IMR-90 (cell line): ENCODE measurements around the gene PPM1H. TPM values are rescaled to one million over a fixed set of nuclear protein-coding genes. Genes with fewer than 3 reads are reported as not detected.

ENCODE experiments used
- ATAC-seq: fragments of 200-7000 bp; cut with Tn5 transposase; 2 replicates; pipeline ENCODE4 v1.9.1; 2020; ENCODE audit warnings: low read depth, mild to moderate bottlenecking, moderate library complexity
- BruUV-seq: library from RNA; stranded (reverse); fragments of 400-500 nt; replicated peaks from 2 replicates; lab custom pipeline; 2021; lab: Mats Ljungman, UMichigan
- CTCF ChIA-PET: fragments of 300-600 bp; formaldehyde crosslinking; extraction: SDS; loops from one replicate; lab custom pipeline; 2021; ENCODE audit warnings: antibody characterized with exemption; lab: Yijun Ruan, JAX
- POLR2A ChIA-PET: fragments of 300-600 bp; sonication (Branson Sonifier 250); formaldehyde crosslinking; loops from one replicate; lab custom pipeline; 2022; ENCODE audit warnings: antibody characterized with exemption; ENCODE audit not compliant: unreplicated experiment; lab: Charles Lee
- DNase-seq: peaks from one replicate; pipeline ENCODE4 v3.0.0; 2013
- H2AFZ ChIP-seq: replicated peaks from 2 replicates; pipeline ENCODE3; 2013; ENCODE audit warnings: low read length, mild to moderate bottlenecking; ENCODE audit not compliant: poor library complexity
- H2AK5ac ChIP-seq: 2 replicates; pipeline ENCODE4 v1.6.1; 2013; ENCODE audit warnings: low read depth, low read length, inconsistent platforms
- H2AK9ac ChIP-seq: replicated peaks from 2 replicates; pipeline ENCODE3; 2013; ENCODE audit warnings: mild to moderate bottlenecking, low read depth, low read length, moderate library complexity; ENCODE audit not compliant: poor library complexity
- H2BK120ac ChIP-seq: 2 replicates; pipeline ENCODE4 v1.6.1; 2013; ENCODE audit warnings: low read depth, low read length, inconsistent platforms
- H2BK15ac ChIP-seq: 3 replicates; pipeline ENCODE4 v1.6.1; 2013; ENCODE audit warnings: low read depth, low read length, inconsistent platforms
- H2BK20ac ChIP-seq: 2 replicates; pipeline ENCODE4 v1.6.1; 2013; ENCODE audit warnings: low read depth, mild to moderate bottlenecking, inconsistent platforms, low read length, moderate library complexity
- H2BK5ac ChIP-seq: 2 replicates; pipeline ENCODE4 v1.6.1; 2013; ENCODE audit warnings: mild to moderate bottlenecking, low read depth, low read length, inconsistent platforms; ENCODE audit not compliant: poor library complexity, severe bottlenecking
- H3K14ac ChIP-seq: replicated peaks from 2 replicates; pipeline ENCODE4 v1.6.1; 2013; ENCODE audit warnings: low read depth, low read length, inconsistent platforms
- H3K18ac ChIP-seq: 2 replicates; pipeline ENCODE4 v1.6.1; 2013; ENCODE audit warnings: low read depth, low read length, control low read depth
- H3K23ac ChIP-seq: 2 replicates; pipeline ENCODE4 v1.6.1; 2013; ENCODE audit warnings: low read depth, low read length, inconsistent platforms
- H3K27ac ChIP-seq: 2 replicates; pipeline ENCODE4 v1.5.1; 2013; ENCODE audit warnings: mild to moderate bottlenecking, control low read depth, low read length; ENCODE audit not compliant: insufficient read depth
- H3K27me3 ChIP-seq: 2 replicates; pipeline ENCODE4 v1.6.1; 2013; ENCODE audit warnings: low read length; ENCODE audit not compliant: control insufficient read depth, insufficient read depth
- H3K36me3 ChIP-seq: 2 replicates; pipeline ENCODE4 v1.6.1; 2013; ENCODE audit warnings: low read length, mixed read lengths; ENCODE audit not compliant: control insufficient read depth, insufficient read depth
- H3K4ac ChIP-seq: 2 replicates; pipeline ENCODE4 v1.6.1; 2013; ENCODE audit warnings: low read depth, low read length, inconsistent platforms
- H3K4me1 ChIP-seq: 2 replicates; pipeline ENCODE4 v1.6.1; 2013; ENCODE audit warnings: low read length, mixed read lengths; ENCODE audit not compliant: control insufficient read depth, insufficient read depth
- H3K4me2 ChIP-seq: 2 replicates; pipeline ENCODE4 v1.6.1; 2013; ENCODE audit warnings: low read depth, mild to moderate bottlenecking, control low read depth, low read length, moderate library complexity
- H3K4me3 ChIP-seq: 2 replicates; pipeline ENCODE4 v1.5.1; 2013; ENCODE audit warnings: low read depth, mild to moderate bottlenecking, control low read depth, low read length, moderate library complexity; ENCODE audit not compliant: insufficient read depth
- H3K56ac ChIP-seq: 2 replicates; pipeline ENCODE4 v1.6.1; 2013; ENCODE audit warnings: low read length, inconsistent platforms; ENCODE audit not compliant: insufficient read depth; ENCODE audit errors: extremely low read depth
- H3K79me1 ChIP-seq, 2 experiments: 2 replicates each; pipeline ENCODE4 v1.6.1; 2013; ENCODE audit warnings: low read length in 2 of 2, inconsistent platforms in 1 of 2, low read depth in 1 of 2
- H3K9ac ChIP-seq: 2 replicates; pipeline ENCODE4 v1.6.1; 2013; ENCODE audit warnings: low read depth, low read length, control low read depth
- H3K9me1 ChIP-seq: 2 replicates; pipeline ENCODE4 v1.6.1; 2013; ENCODE audit warnings: low read length, inconsistent platforms; ENCODE audit not compliant: insufficient read depth
- H3K9me3 ChIP-seq: 2 replicates; pipeline ENCODE4 v1.6.1; 2013; ENCODE audit warnings: low read length; ENCODE audit not compliant: control insufficient read depth, insufficient read depth
- H4K20me1 ChIP-seq: 2 replicates; pipeline ENCODE4 v1.6.1; 2013; ENCODE audit warnings: low read length, inconsistent platforms; ENCODE audit not compliant: insufficient read depth
- H4K5ac ChIP-seq: 2 replicates; pipeline ENCODE4 v1.6.1; 2013; ENCODE audit warnings: mild to moderate bottlenecking, low read depth, low read length, control low read depth
- H4K8ac ChIP-seq, 2 experiments: 2 replicates each; pipeline ENCODE4 v1.6.1; 2013; ENCODE audit warnings: low read depth in 2 of 2, low read length in 2 of 2, control low read depth in 1 of 2, inconsistent platforms in 1 of 2
- H4K91ac ChIP-seq: 2 replicates; pipeline ENCODE4 v1.6.1; 2013; ENCODE audit warnings: low read depth, low read length, inconsistent platforms; ENCODE audit not compliant: insufficient read depth
- BHLHE40 ChIP-seq: fragments of 150-350 bp; IDR thresholded peaks from 2 replicates; pipeline ENCODE4 v1.6.1; 2016; ENCODE audit warnings: mild to moderate bottlenecking, low read depth, low read length
- MXI1 ChIP-seq: IDR thresholded peaks from 2 replicates; pipeline ENCODE4 v1.6.1; 2012; ENCODE audit warnings: low read depth, mild to moderate bottlenecking, low read length, moderate library complexity, borderline replicate concordance
- WGBS, 2 experiments: methylation state at CpG; one replicate each; pipeline versions ENCODE4 v1.1.5 to v1.1.7; 2013; ENCODE audit warnings: missing lambda C conversion rate in 2 of 2; ENCODE audit not compliant: insufficient read length in 1 of 2; ENCODE audit errors: extremely low coverage in 2 of 2; 5-methylcytosine and 5-hydroxymethylcytosine counted together
- dilution Hi-C: fragments of 300-500 bp; cut with HindIII; formaldehyde crosslinking; loops from one replicate; pipeline ENCODE4 v1.14.3; 2018; ENCODE audit warnings: low sequenced_read_pairs; ENCODE audit not compliant: unreplicated experiment
- in situ Hi-C: fragments of 300-500 bp; cut with MboI; formaldehyde crosslinking; loops from 3 replicates; pipeline ENCODE4 v1.14.3; 2019; ENCODE audit warnings: low sequenced_read_pairs, inconsistent platforms, mixed read lengths
- intact Hi-C: fragments of 100-400 bp; cut with micrococcal nuclease; formaldehyde crosslinking; loops from 2 replicates; pipeline ENCODE4 v1.10.0; 2022
- polyA plus RNA-seq, 3 experiments: library from polyadenylated mRNA; depleted of rRNA; stranded (reverse); fragments of >200 nt; gene quantifications; 2 replicates each; pipeline ENCODE4 v1.2.3, GENCODE V29; 2012; ENCODE audit warnings: low replicate concordance in 1 of 3
- total RNA-seq: library from RNA; depleted of rRNA; stranded (reverse); fragments of >200 nt; gene quantifications from 2 replicates; pipeline ENCODE4 v1.2.3, GENCODE V29; 2012

Gene PPM1H
- total and polyA plus RNA-seq, 2 of the 4 experiments (the other 2 are of a cell fraction), result 0.14 to 0.18 TPM

GRCh38 chr12:62860020-62860419, 74.9 kb downstream of the PPM1H start:
- no peak overlapping the region for H2BK20ac ChIP-seq
- H3K23ac ChIP-seq, result no peak overlapping the region
- H3K79me1 ChIP-seq, result no peaks in the 10 kb centered on the region
- H2AFZ ChIP-seq, result no peak overlapping the region
- no peak overlapping the region for H2BK5ac ChIP-seq
- H4K5ac ChIP-seq, result no peak overlapping the region
- peaks cover under 1% of the 10 kb centered on the region for H3K9me1 ChIP-seq
- no CpG with 5 or more reads among the region's 5 CpGs for WGBS, 2 experiments
- no peak overlapping the region for H2BK15ac ChIP-seq
- no peak overlapping the region for H3K27ac ChIP-seq
- TF ChIP-seq BHLHE40 (no peak), MXI1 (no peak)
- CTCF ChIA-PET, result no interaction called here
- H3K9ac ChIP-seq, result no peak overlapping the region
- POLR2A ChIA-PET, result no interaction called here
- no TSS peak for BruUV-seq
- H3K4me2 ChIP-seq, result no peak overlapping the region
- H3K14ac ChIP-seq, result no peak overlapping the region
- in situ Hi-C loops (no loop called here), intact Hi-C loops (loop anchor here (5.0 kb wide), 1 partner anchor 258 kb away; no protein-coding TSS in a partner anchor), dilution Hi-C loops (no loop called here)
- H3K56ac ChIP-seq, result no peak overlapping the region
- no peak overlapping the region; the same call in 1 of the 2 replicates for H3K18ac ChIP-seq
- H3K36me3 ChIP-seq, result no peaks in the 10 kb centered on the region
- no peak overlapping the region for H2AK9ac ChIP-seq
- ATAC-seq, result no peak
- H4K8ac ChIP-seq, result no peak overlapping the region
- no peak overlapping the region for H2AK5ac ChIP-seq
- peaks cover 16% of the 10 kb centered on the region for H3K4me1 ChIP-seq
- DNase-seq, result no peak
- no peak overlapping the region for H3K4me3 ChIP-seq
- no peaks in the 10 kb centered on the region for H4K20me1 ChIP-seq
- H3K4ac ChIP-seq, result no peak overlapping the region
- H4K91ac ChIP-seq, result no peak overlapping the region
- no peak overlapping the region for H2BK120ac ChIP-seq
- H3K27me3 ChIP-seq, result no peaks in the 10 kb centered on the region; the same call in none of the 2 replicates
- no peaks in the 10 kb centered on the region for H3K9me3 ChIP-seq
